ENCODE measurements around the gene ZNF444.

GRCh38 chr19:56117376-56117884 is 23.7 kb upstream of the ZNF444 start:
- TF ChIP-seq POLR2A (IDR thresholded peaks at IDR 0.05; ENCODE audit: low read depth) (no peak), CTCF (IDR thresholded peaks at IDR 0.05) (no peak), EP300 (IDR thresholded peaks at IDR 0.05) (no peak), POLR2AphosphoS5 (IDR thresholded peaks at IDR 0.05) (no peak)

Data from esophagus muscularis mucosa (tissue), 4 donors.